Loucy (cell line): ENCODE data around the gene EML1.

Experiments used
- H2AFZ ChIP-seq: fragments of 200-600 bp; sonication (generic); 2 replicates; pipeline ENCODE4 v1.6.0; 2016; ENCODE audit warnings: antibody characterized with exemption, mild to moderate bottlenecking, low read length, moderate library complexity
- H3F3A ChIP-seq: fragments of 200-600 bp; 2 replicates; pipeline ENCODE4 v1.6.0; 2016; ENCODE audit warnings: antibody characterized with exemption, low read depth, mild to moderate bottlenecking
- H3K27me3 ChIP-seq: fragments of 200-600 bp; sonication (generic); 2 replicates; pipeline ENCODE4 v1.6.1; 2014; ENCODE audit warnings: low read length, mild to moderate bottlenecking; ENCODE audit not compliant: insufficient read depth, poor library complexity, severe bottlenecking
- H3K36me3 ChIP-seq: fragments of 200-600 bp; sonication (generic); 2 replicates; pipeline ENCODE4 v1.6.1; 2016; ENCODE audit warnings: low read length; ENCODE audit not compliant: insufficient read depth
- H3K4me1 ChIP-seq: fragments of 200-600 bp; sonication (generic); 2 replicates; pipeline ENCODE4 v1.5.1; 2014; ENCODE audit warnings: low read length, mild to moderate bottlenecking; ENCODE audit not compliant: insufficient read depth, poor library complexity, severe bottlenecking
- H3K4me2 ChIP-seq: fragments of 200-600 bp; sonication (generic); 2 replicates; pipeline ENCODE4 v1.6.0; 2014; ENCODE audit warnings: antibody characterized with exemption, low read length, low read depth, mild to moderate bottlenecking; ENCODE audit not compliant: poor library complexity, severe bottlenecking
- H3K4me3 ChIP-seq: fragments of 200-600 bp; sonication (generic); 2 replicates; pipeline ENCODE4 v1.5.1; 2014; ENCODE audit warnings: low read length, mild to moderate bottlenecking, mixed read lengths; ENCODE audit not compliant: poor library complexity, severe bottlenecking
- H3K79me2 ChIP-seq: fragments of 200-600 bp; sonication (generic); 2 replicates; pipeline ENCODE4 v1.6.1; 2014; ENCODE audit warnings: low read length; ENCODE audit not compliant: insufficient read depth
- H3K9ac ChIP-seq: fragments of 200-600 bp; sonication (generic); 2 replicates; pipeline ENCODE4 v1.6.0; 2014; ENCODE audit warnings: mild to moderate bottlenecking, low read depth, low read length, moderate library complexity; ENCODE audit not compliant: poor library complexity, severe bottlenecking
- H3K9me2 ChIP-seq: fragments of 200-600 bp; sonication (generic); replicated peaks from 2 replicates; pipeline ENCODE4 v1.6.1; 2016; ENCODE audit warnings: low read depth, low read length, mixed read lengths
- H3K9me3 ChIP-seq: fragments of 200-600 bp; sonication (generic); 2 replicates; pipeline ENCODE4 v1.6.1; 2014; ENCODE audit warnings: mild to moderate bottlenecking, antibody characterized with exemption, low read length, low read depth; ENCODE audit not compliant: insufficient read depth
- H4K20me1 ChIP-seq: fragments of 200-600 bp; sonication (generic); 2 replicates; pipeline ENCODE4 v1.6.0; 2014; ENCODE audit warnings: antibody characterized with exemption, low read length, mild to moderate bottlenecking; ENCODE audit not compliant: insufficient read depth, poor library complexity, severe bottlenecking
- EZH2phosphoT487 ChIP-seq: fragments of 200-600 bp; IDR thresholded peaks from 2 replicates; pipeline ENCODE4 v1.6.1; 2018; ENCODE audit warnings: antibody characterized with exemption, mild to moderate bottlenecking, moderate library complexity, borderline replicate concordance
- TF ChIP-seq, protein P1 (sequence below): fragments of 200-600 bp; sonication (generic); conservative IDR thresholded peaks from 2 replicates; pipeline ENCODE4 v1.5.1; 2014; ENCODE audit warnings: mild to moderate bottlenecking, antibody characterized with exemption, low read length

The EML1 gene

DNA sequence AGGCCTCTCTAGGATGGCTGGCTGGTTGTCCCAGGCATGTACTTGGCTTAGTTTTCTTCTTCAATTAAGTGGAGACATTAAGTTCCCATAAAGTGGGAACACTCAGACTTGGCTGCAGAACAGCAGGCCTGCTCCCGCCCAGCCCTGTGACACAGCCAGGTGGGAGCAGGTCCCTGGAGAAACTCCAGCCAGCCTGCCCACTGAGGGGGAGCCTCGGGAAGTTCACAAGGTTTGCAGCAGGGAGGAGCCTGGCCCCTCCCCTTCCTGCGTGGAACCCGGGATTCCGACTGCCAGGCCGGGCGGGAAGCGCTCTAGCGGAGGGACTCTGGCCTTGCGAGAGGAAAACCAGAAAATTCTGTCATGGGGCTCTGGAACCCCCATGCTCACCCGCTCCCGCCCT lies 173.7 kb downstream of the EML1 start:
- Histone ChIP-seq H3K9me2 (no peaks in the 10 kb centered on the region), H3K27me3 (no peaks in the 10 kb centered on the region), H4K20me1 (no peaks in the 10 kb centered on the region), H3K79me2 (no peaks in the 10 kb centered on the region), H3K36me3 (no peaks in the 10 kb centered on the region), H3F3A (no peaks in the 10 kb centered on the region), H3K4me3 (no peak overlapping the region), H3K9me3 (no peaks in the 10 kb centered on the region), H3K4me2 (no peak overlapping the region), H3K4me1 (no peaks in the 10 kb centered on the region), H3K9ac (no peak overlapping the region), H2AFZ (no peak overlapping the region)
- TF ChIP-seq, protein P1, sequence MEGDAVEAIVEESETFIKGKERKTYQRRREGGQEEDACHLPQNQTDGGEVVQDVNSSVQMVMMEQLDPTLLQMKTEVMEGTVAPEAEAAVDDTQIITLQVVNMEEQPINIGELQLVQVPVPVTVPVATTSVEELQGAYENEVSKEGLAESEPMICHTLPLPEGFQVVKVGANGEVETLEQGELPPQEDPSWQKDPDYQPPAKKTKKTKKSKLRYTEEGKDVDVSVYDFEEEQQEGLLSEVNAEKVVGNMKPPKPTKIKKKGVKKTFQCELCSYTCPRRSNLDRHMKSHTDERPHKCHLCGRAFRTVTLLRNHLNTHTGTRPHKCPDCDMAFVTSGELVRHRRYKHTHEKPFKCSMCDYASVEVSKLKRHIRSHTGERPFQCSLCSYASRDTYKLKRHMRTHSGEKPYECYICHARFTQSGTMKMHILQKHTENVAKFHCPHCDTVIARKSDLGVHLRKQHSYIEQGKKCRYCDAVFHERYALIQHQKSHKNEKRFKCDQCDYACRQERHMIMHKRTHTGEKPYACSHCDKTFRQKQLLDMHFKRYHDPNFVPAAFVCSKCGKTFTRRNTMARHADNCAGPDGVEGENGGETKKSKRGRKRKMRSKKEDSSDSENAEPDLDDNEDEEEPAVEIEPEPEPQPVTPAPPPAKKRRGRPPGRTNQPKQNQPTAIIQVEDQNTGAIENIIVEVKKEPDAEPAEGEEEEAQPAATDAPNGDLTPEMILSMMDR = no peak
- no peak for TF ChIP-seq EZH2phosphoT487

DNA sequence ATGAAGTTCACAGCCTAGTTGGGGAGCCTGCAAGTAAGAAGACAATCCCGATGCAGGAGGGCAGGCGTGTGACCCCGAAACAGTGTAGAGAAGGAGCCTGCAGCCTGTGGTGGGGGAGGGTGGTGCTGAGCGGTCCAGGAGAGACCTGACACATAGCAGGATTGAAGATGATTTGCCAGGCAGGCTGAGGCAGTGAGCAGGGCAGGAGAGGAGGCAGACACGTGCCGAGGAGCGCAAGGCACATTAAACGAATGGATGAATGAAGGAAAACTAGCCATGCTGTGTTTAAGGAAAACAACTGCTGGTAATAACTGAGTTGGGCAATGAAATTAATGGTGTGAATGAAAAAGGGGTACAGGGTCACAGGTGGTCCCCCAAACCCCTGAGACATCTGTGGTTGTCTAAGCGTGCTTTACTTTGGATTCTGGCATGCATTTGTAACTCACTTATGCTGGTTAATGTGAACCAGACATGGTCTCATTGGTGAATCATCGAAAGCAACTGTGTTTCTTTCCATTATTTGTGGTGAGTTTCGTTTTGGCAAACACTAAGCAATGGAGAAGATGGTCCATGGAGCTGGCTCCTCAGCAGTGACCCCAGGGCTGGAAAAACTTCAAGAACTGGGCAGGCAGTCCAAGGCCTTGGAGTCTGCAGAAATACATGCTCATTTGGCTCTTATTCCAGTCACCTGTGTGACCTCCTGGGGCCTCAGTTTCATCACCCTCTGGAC lies 175.1 kb downstream of the EML1 start:
- Histone ChIP-seq H3F3A (no peaks in the 10 kb centered on the region), H3K4me1 (peaks cover 10% of the 10 kb centered on the region), H3K36me3 (no peaks in the 10 kb centered on the region), H4K20me1 (peaks cover 13% of the 10 kb centered on the region), H3K9me2 (no peaks in the 10 kb centered on the region), H3K4me3 (no peak overlapping the region), H3K79me2 (peaks cover 14% of the 10 kb centered on the region), H3K9ac (no peak overlapping the region), H3K9me3 (no peaks in the 10 kb centered on the region), H3K4me2 (no peak overlapping the region), H2AFZ (no peak overlapping the region), H3K27me3 (no peaks in the 10 kb centered on the region)
- no peak for TF ChIP-seq EZH2phosphoT487
- TF ChIP-seq, protein P1 = no peak

DNA sequence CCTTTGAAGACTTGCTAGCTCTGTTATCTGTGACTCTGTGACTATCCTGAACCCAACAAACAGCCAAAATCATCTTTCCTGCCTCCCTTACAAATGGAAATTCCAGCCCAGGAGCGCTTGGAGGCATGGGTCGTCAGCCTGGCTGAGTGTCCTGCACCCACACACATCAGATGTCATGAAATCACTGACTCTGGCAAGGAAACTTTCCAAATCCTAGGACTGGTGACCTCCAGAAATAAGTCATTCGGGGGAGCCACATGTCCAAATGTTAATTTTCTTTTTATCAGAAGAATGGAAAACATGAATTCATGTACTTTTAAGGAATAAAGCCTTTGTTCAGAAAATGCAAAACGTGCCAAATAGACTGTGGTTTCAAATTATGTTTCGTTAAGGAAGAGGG lies 175.7 kb downstream of the EML1 start:
- Histone ChIP-seq H3F3A (no peaks in the 10 kb centered on the region), H3K27me3 (no peaks in the 10 kb centered on the region), H4K20me1 (peaks cover 19% of the 10 kb centered on the region), H2AFZ (no peak overlapping the region), H3K36me3 (no peaks in the 10 kb centered on the region), H3K9me3 (no peaks in the 10 kb centered on the region), H3K4me3 (no peak overlapping the region), H3K9me2 (no peaks in the 10 kb centered on the region), H3K79me2 (peaks cover 20% of the 10 kb centered on the region), H3K9ac (no peak overlapping the region), H3K4me1 (peaks cover 16% of the 10 kb centered on the region), H3K4me2 (no peak overlapping the region)
- TF ChIP-seq EZH2phosphoT487 = no peak
- TF ChIP-seq, protein P1 = no peak
